ENCODE data around the gene ABCA2. TPM values are rescaled to one million over a fixed set of nuclear protein-coding genes. Genes with fewer than 3 reads are reported as not detected.
"Not testable (repeated sequence)": the region's sequence is repeated elsewhere in the genome, so short reads cannot be mapped to it uniquely, and the experiment has no call there.

ABCA2 gene
- total RNA-seq, 1 experiment from 2014 or later, result 25.0 TPM

GRCh38 chr9:137048655-137049543 is 20.9 kb upstream of the ABCA2 start:
- DNase-seq (ENCODE audit: extremely low read depth, low read depth), result no peak

DNA sequence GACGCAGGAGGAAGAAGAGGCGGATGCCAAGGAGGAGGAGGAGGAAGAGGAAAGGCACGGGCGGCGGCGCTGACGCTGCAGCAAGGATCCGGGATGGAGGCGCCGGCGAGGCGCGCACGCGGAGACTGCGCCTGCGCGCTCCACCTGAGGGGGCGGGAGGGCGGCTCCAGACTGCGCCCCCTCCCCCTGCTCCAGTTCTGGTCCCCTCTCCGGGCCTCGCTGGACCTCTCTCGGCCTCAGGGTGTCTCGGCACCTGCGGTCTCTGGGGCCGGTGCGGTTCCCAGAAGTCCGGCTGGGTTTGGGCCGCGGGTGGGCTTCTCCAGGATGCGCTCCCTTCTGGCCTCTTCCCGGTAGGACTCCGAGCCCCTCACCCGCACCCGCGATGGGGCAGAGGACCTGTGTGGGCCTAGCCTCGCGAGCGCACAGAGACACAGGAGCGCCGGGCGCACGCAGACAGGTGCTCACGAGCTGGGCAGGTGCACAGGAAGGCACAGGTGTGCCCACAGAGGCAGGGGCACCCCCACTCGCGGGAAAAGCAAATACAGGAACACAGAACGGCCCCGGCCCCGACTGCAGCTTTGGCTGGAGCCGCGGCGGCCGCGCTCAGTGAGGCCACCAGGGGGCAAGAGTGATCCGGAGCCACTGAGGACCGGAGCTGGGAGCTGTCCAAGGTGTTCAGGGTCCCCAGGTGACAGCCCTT is 18.2 kb upstream of the ABCA2 start, which contains the start of gene NPDC1:
Gene NPDC1 (minus strand): TSS at position 90 of the 700 bp plus-strand sequence. CDS start 188 bp downstream, outside the sequence.
- DNase-seq (ENCODE audit: extremely low read depth, low read depth), result peak; percentile 71

- no peak for DNase-seq (ENCODE audit: extremely low read depth, low read depth)
Observed at GRCh38 chr9:137045294-137046087, 17.5 kb upstream of the ABCA2 start.

GRCh38 chr9:137044502-137045177 is 16.6 kb upstream of the ABCA2 start:
- DNase-seq (ENCODE audit: extremely low read depth, low read depth), result no peak

GRCh38 chr9:137044037-137044436 is 16.0 kb upstream of the ABCA2 start:
- no peak for DNase-seq (ENCODE audit: extremely low read depth, low read depth)

GRCh38 chr9:137042751-137043727 is 15.0 kb upstream of the ABCA2 start:
- no peak for DNase-seq (ENCODE audit: extremely low read depth, low read depth)

DNA sequence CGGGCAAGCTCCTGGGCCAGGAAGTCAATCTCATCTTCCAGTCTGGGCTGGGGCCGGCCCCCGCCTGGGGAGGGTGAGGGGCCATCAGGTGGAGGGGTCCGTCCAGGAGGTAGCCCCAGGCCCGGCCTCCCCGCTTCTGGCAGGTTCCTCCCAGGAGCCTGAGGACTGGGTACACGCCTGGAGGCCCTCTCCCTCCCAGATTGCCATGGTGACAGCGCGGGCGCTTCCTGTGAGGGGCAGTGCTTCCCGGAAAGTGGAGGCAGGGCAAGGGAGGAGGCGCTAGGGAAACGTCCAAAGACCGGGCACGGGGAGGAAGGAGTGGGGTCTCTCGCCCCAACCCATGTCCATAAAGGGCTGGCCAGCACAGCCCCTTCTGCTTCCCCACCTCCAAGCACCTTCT is 13.1 kb upstream of the ABCA2 start:
- no peak for DNase-seq (ENCODE audit: extremely low read depth, low read depth)

DNA sequence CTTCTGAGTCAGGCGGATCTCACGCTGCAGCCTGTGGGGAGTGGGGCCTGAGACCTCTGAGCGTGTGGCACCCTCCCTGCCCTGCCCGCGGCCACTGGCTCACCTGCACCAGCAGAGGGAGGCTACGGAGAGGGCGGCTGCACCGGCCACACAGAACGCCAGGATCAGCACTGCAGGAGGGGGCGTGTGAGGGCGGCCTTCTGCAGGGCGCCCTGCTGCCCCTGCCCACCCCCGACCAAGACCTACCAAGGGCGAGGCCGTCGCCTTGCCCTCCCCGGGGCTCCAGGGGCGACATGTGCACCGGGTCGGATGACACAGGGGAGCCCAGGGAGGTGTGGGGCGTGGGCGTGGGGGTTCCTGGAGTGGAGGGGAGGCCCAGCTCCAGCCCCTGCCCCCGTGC is 12.5 kb upstream of the ABCA2 start:
- DNase-seq (ENCODE audit: extremely low read depth, low read depth), result no peak

GRCh38 chr9:137039611-137040366 is 11.8 kb upstream of the ABCA2 start:
- DNase-seq (ENCODE audit: extremely low read depth, low read depth), result no peak

- DNase-seq (ENCODE audit: extremely low read depth, low read depth), result no peak
Observed at GRCh38 chr9:137038916-137039315, 10.9 kb upstream of the ABCA2 start.

- no peak for DNase-seq (ENCODE audit: extremely low read depth, low read depth)
Observed at GRCh38 chr9:137037483-137037882, 9.4 kb upstream of the ABCA2 start.

DNA sequence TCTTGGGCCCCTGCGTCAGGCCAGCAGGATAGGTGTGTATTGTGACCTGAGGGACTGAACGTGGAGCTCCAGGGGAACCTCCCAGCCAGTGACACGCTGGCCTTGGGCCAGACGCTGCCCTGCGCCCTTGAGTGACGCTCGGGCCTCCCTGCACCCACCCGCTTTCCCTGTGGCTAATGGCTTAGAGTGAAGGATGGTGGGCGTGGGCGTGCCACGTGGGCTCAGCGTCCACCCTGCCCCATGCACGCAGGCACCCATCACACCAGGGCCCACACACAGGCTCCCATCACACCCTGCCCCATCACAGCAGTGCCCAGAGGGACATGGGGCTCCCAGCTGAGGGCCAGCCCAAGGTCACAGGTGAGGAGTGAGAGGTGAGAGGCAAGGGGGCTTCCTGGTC is 9.0 kb upstream of the ABCA2 start:
- DNase-seq (ENCODE audit: extremely low read depth, low read depth), result no peak

DNA sequence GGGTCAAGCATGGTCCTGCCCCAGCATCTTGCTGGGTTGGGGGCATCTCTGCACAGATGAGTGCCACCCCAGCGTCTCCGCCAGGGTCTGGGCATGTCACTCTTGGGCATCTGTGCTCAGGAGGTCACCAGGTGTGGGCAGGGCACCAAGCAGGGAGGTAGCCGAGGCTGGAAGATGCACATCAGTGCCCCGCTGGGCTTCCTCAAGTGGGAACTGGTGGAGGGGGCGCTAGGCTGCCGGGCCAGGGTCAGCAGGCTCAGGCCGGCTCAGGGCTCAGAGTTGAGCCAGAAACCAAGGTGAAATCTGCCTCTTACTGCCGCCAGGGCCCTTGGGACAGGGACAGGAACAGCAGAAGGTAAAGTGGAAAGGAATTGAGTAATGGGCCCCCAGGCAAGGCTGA is 7.9 kb upstream of the ABCA2 start:
- DNase-seq (ENCODE audit: extremely low read depth, low read depth), result no peak

GRCh38 chr9:137035507-137035834 is 7.4 kb upstream of the ABCA2 start:
- no peak for DNase-seq (ENCODE audit: extremely low read depth, low read depth)

DNA sequence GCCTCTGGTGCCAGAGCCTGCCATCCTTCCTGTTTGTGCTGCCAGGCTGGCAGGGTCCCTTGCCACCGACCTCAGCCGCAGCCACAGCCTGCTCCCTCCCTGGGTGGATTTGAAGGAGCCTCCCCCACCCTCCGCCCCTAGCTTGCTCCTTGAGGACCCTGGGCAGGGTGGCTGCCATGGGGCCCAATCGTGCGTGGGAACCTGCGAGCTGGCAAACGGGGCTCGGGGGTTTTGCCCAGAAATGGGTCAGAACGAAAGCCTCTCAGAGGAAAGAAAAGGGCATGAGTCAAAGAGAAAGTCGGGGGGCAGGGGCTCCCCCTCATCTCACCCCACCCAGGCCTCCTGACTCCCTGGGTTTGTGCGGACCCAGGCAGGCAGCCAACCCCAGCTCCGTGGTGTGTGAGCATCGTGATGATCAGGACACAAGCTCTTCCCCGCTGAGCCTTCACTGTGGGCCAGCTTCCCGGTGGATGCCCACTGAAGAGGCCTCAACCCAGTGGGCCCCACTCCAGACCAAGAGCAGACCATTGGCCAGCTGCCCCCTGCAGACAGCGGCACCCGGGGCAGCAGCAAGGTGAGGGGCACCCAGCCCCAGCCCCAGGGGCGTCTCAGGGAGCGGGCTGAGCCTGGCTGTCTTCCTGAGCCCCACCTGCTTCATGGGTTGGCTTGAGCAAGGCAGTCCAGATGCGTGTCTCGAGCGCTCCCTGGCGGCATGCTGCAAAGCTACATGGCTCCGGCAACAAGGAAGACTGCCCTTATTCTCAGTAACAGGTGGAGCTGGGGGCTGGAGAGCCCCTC is 6.9 kb upstream of the ABCA2 start:
- DNase-seq (ENCODE audit: extremely low read depth, low read depth), result peak; percentile 76

GRCh38 chr9:137034039-137034708 is 6.1 kb upstream of the ABCA2 start:
- DNase-seq (ENCODE audit: extremely low read depth, low read depth), result no peak

DNA sequence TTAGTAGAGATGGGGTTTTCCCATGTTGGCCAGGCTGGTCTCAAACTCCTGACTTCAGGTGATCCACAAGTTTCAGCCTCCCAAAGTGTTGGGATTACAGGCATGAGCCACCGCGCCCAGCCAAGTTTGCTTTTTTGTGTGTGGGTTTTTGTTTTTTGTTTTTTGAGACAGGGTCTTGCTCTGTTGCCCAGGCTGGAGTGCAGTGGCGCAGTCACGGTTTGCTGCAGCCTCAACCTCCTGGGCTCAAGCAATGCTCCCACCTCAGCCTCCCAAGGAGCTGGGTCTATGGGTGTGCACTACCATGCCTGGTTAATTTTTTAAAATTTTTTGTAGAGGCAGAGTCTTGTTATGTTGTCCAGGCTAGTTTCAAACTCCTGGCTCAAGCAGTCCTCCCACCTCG is 5.4 kb upstream of the ABCA2 start:
- DNase-seq (ENCODE audit: extremely low read depth, low read depth), result not testable (repeated sequence)
